OCI-LY7 (cell line): ENCODE data around the gene PLA2G2D. TPM values are rescaled to one million over a fixed set of nuclear protein-coding genes. Genes with fewer than 3 reads are reported as not detected.

Source experiments
- BruUV-seq: library from RNA; stranded (reverse); fragments of 400-500 nt; replicated peaks from 2 replicates; lab custom pipeline; 2021; lab: Mats Ljungman, UMichigan
- CTCF ChIA-PET: fragments of 300-600 bp; sonication (Branson Sonifier 250); formaldehyde crosslinking; loops from one replicate; lab custom pipeline; 2022; ENCODE audit warnings: antibody characterized with exemption; ENCODE audit not compliant: unreplicated experiment; lab: Charles Lee
- POLR2A ChIA-PET: fragments of 300-600 bp; sonication (Branson Sonifier 250); formaldehyde crosslinking; loops from one replicate; lab custom pipeline; 2022; ENCODE audit warnings: antibody characterized with exemption; lab: Charles Lee
- DNase-seq: peaks from one replicate; pipeline ENCODE4 v3.0.0-alpha.2; 2015; ENCODE audit warnings: low spot score
- H2AFZ ChIP-seq: fragments of 200-600 bp; sonication (generic), shearing (Covaris generic); 2 replicates; pipeline ENCODE4 v1.6.1; 2014; ENCODE audit warnings: mild to moderate bottlenecking, antibody characterized with exemption, low read length, moderate library complexity
- H3K27ac ChIP-seq: fragments of 200-600 bp; sonication (generic); 2 replicates; pipeline ENCODE4 v1.5.1; 2014; ENCODE audit warnings: mixed run types, low read depth, mild to moderate bottlenecking, moderate library complexity, low read length, inconsistent platforms; ENCODE audit not compliant: poor library complexity, severe bottlenecking
- H3K36me3 ChIP-seq: fragments of 200-600 bp; sonication (generic); 2 replicates; pipeline ENCODE4 v1.6.1; 2014; ENCODE audit warnings: mild to moderate bottlenecking, antibody characterized with exemption, low read length, moderate library complexity, mixed read lengths; ENCODE audit not compliant: insufficient read depth
- H3K4me1 ChIP-seq: fragments of 200-600 bp; sonication (generic); 2 replicates; pipeline ENCODE4 v1.5.1; 2014; ENCODE audit warnings: mild to moderate bottlenecking, low read length; ENCODE audit not compliant: insufficient read depth, poor library complexity, severe bottlenecking
- H3K4me2 ChIP-seq: fragments of 200-600 bp; sonication (generic); 2 replicates; pipeline ENCODE4 v1.6.1; 2014; ENCODE audit warnings: mild to moderate bottlenecking, low read length
- H3K4me3 ChIP-seq: fragments of 200-600 bp; sonication (generic); 2 replicates; pipeline ENCODE4 v1.5.1; 2014; ENCODE audit warnings: mild to moderate bottlenecking, low read depth, low read length; ENCODE audit not compliant: poor library complexity, severe bottlenecking
- H3K79me2 ChIP-seq: fragments of 200-600 bp; sonication (generic); 2 replicates; pipeline ENCODE4 v1.6.1; 2016; ENCODE audit warnings: low read depth, mild to moderate bottlenecking, low read length, moderate library complexity, mixed read lengths; ENCODE audit not compliant: insufficient read depth
- H3K9me2 ChIP-seq: fragments of 200-600 bp; sonication (generic); 2 replicates; pipeline ENCODE4 v1.6.1; 2016; ENCODE audit warnings: mild to moderate bottlenecking, low read length, mixed read lengths; ENCODE audit not compliant: insufficient read depth
- H3K9me3 ChIP-seq: fragments of 200-600 bp; sonication (generic); 2 replicates; pipeline ENCODE4 v1.6.1; 2014; ENCODE audit warnings: mild to moderate bottlenecking, mixed run types, low read length, mixed read lengths
- H4K20me1 ChIP-seq: fragments of 200-600 bp; sonication (generic); 2 replicates; pipeline ENCODE4 v1.6.1; 2014; ENCODE audit warnings: mild to moderate bottlenecking, antibody characterized with exemption, low read length, moderate library complexity, mixed read lengths; ENCODE audit not compliant: insufficient read depth
- EZH2phosphoT487 ChIP-seq: fragments of 200-600 bp; sonication (generic); IDR thresholded peaks from 2 replicates; pipeline ENCODE4 v1.6.1; 2018; ENCODE audit warnings: low read depth, borderline replicate concordance, mild to moderate bottlenecking, mixed run types, antibody characterized with exemption, low read length, moderate library complexity, mixed read lengths
- intact Hi-C: fragments of 100-400 bp; cut with micrococcal nuclease; formaldehyde crosslinking; loops from one replicate; pipeline ENCODE4 v1.10.0; 2022; ENCODE audit not compliant: unreplicated experiment
- total RNA-seq, 2 experiments: library from RNA; depleted of rRNA in 1 of 2; stranded (reverse); fragments of >200 nt in 1 of 2; shearing (Covaris generic) in 1 of 2; gene quantifications; 2 replicates each; pipeline ENCODE4 v1.2.3, GENCODE V29; 2014 to 2022
- TF ChIP-seq, protein P1 (sequence below): fragments of 200-600 bp; sonication (generic); conservative IDR thresholded peaks from 2 replicates; pipeline ENCODE4 v1.5.1; 2014; ENCODE audit warnings: mild to moderate bottlenecking, antibody characterized with exemption, low read length, moderate library complexity, mixed read lengths

PLA2G2D gene
- total RNA-seq, 2 experiments from 2014 or later = not detected

DNA sequence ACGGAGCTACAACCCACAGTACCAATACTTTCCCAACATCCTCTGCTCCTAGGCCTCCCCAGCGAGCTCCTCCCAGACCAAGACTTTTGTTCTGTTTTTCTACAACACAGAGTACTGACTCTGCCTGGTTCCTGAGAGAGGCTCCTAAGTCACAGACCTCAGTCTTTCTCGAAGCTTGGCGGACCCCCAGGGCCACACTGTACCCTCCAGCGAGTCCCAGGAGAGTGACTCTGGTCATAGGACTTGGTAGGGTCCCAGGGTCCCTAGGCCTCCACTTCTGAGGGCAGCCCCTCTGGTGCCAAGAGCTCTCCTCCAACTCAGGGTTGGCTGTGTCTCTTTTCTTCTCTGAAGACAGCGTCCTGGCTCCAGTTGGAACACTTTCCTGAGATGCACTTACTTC lies 28.7 kb downstream of the PLA2G2D start:
- H3K36me3 ChIP-seq = no peaks in the 10 kb centered on the region
- H4K20me1 ChIP-seq = no peaks in the 10 kb centered on the region
- H3K4me2 ChIP-seq = no peak overlapping the region
- H3K4me1 ChIP-seq = no peaks in the 10 kb centered on the region
- ChIA-PET POLR2A (interaction anchor here (0.6 to 0.9 kb wide), 2 partner anchors 13 to 93 kb away, joined by 3 read pairs; no protein-coding TSS in a partner anchor), CTCF (no interaction called here)
- BruUV-seq = no TSS peak
- DNase-seq = no peak
- H3K9me3 ChIP-seq = no peaks in the 10 kb centered on the region
- H3K27ac ChIP-seq = no peak overlapping the region
- intact Hi-C loops = no loop called here
- no peaks in the 10 kb centered on the region for H3K9me2 ChIP-seq
- no peak overlapping the region for H2AFZ ChIP-seq
- no peaks in the 10 kb centered on the region for H3K79me2 ChIP-seq
- H3K4me3 ChIP-seq = no peak overlapping the region
- TF ChIP-seq, protein P1, sequence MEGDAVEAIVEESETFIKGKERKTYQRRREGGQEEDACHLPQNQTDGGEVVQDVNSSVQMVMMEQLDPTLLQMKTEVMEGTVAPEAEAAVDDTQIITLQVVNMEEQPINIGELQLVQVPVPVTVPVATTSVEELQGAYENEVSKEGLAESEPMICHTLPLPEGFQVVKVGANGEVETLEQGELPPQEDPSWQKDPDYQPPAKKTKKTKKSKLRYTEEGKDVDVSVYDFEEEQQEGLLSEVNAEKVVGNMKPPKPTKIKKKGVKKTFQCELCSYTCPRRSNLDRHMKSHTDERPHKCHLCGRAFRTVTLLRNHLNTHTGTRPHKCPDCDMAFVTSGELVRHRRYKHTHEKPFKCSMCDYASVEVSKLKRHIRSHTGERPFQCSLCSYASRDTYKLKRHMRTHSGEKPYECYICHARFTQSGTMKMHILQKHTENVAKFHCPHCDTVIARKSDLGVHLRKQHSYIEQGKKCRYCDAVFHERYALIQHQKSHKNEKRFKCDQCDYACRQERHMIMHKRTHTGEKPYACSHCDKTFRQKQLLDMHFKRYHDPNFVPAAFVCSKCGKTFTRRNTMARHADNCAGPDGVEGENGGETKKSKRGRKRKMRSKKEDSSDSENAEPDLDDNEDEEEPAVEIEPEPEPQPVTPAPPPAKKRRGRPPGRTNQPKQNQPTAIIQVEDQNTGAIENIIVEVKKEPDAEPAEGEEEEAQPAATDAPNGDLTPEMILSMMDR = no peak
- TF ChIP-seq EZH2phosphoT487 = no peak

DNA sequence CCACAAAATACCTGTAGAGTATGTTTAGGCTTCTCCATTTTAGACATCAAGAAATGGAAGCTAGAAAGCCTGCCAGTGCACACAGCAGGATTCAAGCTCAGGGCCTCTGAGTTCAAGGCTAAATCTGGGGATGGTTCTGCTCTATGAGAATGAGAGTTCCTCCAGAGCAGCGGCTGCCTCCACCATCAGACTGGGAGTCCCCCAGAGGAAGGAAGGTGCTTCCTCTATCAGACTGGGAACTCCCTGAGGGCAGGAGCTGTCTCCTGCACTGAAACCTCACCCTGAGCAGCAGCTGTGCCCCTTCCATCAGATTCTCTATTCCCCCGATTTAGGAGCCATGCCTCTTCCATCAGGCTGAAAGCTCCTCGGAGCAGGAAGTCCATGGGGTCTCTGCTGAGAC lies 29.2 kb downstream of the PLA2G2D start:
- TF ChIP-seq EZH2phosphoT487 = no peak
- TF ChIP-seq, protein P1 = no peak
- BruUV-seq = no TSS peak
- intact Hi-C loops = no loop called here
- Histone ChIP-seq H3K9me2 (no peaks in the 10 kb centered on the region), H3K36me3 (no peaks in the 10 kb centered on the region), H3K27ac (no peak overlapping the region), H3K4me2 (no peak overlapping the region), H3K9me3 (no peaks in the 10 kb centered on the region), H3K4me3 (no peak overlapping the region), H4K20me1 (no peaks in the 10 kb centered on the region), H3K4me1 (no peaks in the 10 kb centered on the region), H3K79me2 (no peaks in the 10 kb centered on the region), H2AFZ (no peak overlapping the region)
- CTCF ChIA-PET = no interaction called here
- DNase-seq = no peak
- POLR2A ChIA-PET = interaction anchor here (0.6 to 0.9 kb wide), 2 partner anchors 12 to 93 kb away, joined by 3 read pairs; no protein-coding TSS in a partner anchor

DNA sequence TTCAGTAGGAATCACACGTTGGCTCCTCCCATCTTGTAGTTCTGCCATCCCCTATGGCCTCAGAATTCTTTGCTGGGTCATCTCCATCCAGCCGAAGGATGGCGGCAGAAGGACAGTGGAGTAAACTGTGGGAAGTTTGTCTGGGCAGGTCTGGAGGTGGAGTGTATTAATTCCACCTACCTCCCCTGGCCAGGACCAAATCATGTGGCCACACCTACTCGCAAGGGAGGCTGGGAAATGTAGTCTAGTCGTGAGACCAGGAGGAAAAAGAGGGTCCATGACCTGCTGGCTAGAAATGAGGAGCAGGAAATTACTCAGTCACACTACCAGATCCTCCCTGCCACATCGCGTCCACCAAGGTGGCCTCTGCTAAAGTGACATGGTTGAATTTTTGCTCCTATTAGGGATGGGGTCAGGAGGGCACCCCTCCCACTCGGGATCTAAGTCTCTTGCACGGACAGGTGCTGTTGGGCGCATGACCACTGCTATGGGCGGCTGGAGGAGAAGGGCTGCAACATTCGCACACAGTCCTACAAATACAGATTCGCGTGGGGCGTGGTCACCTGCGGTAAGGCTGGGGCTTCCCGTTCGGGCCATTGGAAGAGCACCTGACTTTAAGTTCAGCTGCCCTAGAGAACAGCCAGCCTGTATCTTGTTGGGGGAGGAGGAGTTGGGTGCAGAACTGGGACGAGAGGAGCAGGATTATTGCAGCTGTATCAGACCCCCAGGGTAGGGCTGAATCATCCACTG lies 29.8 kb downstream of the PLA2G2D start:
- Histone ChIP-seq H4K20me1 (no peaks in the 10 kb centered on the region), H3K9me2 (no peaks in the 10 kb centered on the region), H3K4me1 (no peaks in the 10 kb centered on the region), H3K27ac (no peak overlapping the region), H3K4me2 (no peak overlapping the region), H3K9me3 (no peaks in the 10 kb centered on the region), H2AFZ (no peak overlapping the region), H3K79me2 (no peaks in the 10 kb centered on the region), H3K36me3 (no peaks in the 10 kb centered on the region), H3K4me3 (no peak overlapping the region)
- no TSS peak for BruUV-seq
- ChIA-PET POLR2A (interaction anchor here (0.6 kb wide), 1 partner anchor 53 kb away, joined by 3 read pairs; no protein-coding TSS in a partner anchor), CTCF (no interaction called here)
- no peak for DNase-seq
- TF ChIP-seq, protein P1 = no peak
- no peak for TF ChIP-seq EZH2phosphoT487
- intact Hi-C loops = no loop called here
